GM13977 (cell line): ENCODE data around the gene SAP30L.

Source experiments
- DNase-seq: peaks from one replicate; pipeline ENCODE4 v3.0.0; 2012; ENCODE audit warnings: low spot score
- in situ Hi-C: fragments of 300-500 bp; cut with MboI; formaldehyde crosslinking; loops from one replicate; pipeline ENCODE4 v1.12.0; 2022; ENCODE audit warnings: low sequenced_read_pairs, low pct_unique_long_range_greater_than_20kb, mixed read lengths, inconsistent platforms; ENCODE audit not compliant: unreplicated experiment
- TF ChIP-seq, protein P1 (sequence below): IDR thresholded peaks from 2 replicates; pipeline ENCODE4 v1.5.1; 2012; ENCODE audit warnings: mild to moderate bottlenecking, control low read depth; ENCODE audit not compliant: insufficient read depth; ENCODE audit errors: extremely low read depth, missing control alignments

SAP30L gene, protein sequence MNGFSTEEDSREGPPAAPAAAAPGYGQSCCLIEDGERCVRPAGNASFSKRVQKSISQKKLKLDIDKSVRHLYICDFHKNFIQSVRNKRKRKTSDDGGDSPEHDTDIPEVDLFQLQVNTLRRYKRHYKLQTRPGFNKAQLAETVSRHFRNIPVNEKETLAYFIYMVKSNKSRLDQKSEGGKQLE

DNA sequence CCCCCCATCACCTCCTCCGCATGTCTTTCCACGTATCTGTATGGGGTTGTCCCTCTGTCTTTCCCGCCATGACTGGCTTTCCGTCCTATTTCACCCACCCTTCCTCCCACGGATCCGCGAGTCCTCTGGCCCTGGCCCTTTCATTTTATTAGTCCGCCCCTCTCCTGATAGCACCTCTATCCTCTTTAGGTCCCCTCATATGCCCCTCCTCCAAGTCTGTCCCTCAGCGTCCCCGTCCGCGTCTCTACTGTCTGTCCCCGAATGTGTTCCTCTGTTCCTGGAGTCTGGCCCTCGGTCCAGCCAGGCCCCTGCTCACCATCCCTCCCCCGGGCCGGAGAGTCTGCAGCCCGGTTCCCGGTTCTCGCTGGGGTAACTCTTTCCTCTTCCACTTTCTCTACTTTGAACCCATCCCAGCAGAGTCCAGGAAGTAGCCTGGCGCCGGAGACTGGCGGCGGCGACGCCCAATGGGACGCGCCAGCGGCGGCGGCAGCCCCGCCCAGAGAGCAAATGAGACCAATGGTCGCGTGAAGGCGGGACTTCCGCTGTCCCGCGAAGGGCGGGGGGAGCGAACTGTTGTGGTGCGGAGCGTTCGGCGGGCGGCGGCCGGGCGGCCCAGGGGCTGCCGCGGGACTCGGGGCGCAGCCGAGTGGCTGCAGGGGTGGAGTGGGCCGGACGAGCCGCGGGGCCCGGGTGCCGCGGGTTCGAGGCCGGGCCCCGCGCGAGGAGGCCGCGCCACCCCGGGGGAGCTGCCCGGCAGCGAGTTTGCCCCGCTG is at the start of gene SAP30L:
Gene SAP30L (plus strand): TSS at position 576 of the 773 bp plus-strand sequence. CDS start 608 bp downstream, outside the sequence.
- in situ Hi-C loops = no loop called here
- TF ChIP-seq, protein P1, sequence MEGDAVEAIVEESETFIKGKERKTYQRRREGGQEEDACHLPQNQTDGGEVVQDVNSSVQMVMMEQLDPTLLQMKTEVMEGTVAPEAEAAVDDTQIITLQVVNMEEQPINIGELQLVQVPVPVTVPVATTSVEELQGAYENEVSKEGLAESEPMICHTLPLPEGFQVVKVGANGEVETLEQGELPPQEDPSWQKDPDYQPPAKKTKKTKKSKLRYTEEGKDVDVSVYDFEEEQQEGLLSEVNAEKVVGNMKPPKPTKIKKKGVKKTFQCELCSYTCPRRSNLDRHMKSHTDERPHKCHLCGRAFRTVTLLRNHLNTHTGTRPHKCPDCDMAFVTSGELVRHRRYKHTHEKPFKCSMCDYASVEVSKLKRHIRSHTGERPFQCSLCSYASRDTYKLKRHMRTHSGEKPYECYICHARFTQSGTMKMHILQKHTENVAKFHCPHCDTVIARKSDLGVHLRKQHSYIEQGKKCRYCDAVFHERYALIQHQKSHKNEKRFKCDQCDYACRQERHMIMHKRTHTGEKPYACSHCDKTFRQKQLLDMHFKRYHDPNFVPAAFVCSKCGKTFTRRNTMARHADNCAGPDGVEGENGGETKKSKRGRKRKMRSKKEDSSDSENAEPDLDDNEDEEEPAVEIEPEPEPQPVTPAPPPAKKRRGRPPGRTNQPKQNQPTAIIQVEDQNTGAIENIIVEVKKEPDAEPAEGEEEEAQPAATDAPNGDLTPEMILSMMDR = no peak
- DNase-seq = peak; percentile 100

DNA sequence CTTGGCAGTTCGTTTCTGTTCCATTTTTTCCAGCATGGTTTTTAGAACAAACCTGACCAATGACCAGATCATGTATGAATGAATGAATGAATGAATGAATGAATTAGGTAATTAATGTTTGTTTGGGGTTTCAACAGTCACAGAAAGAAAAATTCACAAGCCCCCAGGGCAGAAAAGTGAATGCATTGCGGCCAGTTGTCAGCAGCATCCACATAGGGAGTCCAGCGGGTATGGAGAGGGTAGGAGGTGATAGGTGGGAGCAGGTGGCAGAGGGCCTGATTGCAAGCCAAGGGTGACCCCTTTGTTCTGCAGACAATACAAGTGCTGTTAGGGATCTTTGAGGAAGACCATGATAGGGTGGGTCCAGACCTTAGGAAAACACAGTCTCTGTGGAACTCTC is 49.7 kb upstream of the SAP30L start:
- in situ Hi-C loops = loop anchor here (10.0 kb wide), 1 partner anchor 191 kb away; no protein-coding TSS in a partner anchor
- TF ChIP-seq, protein P1 = no peak
- no peak for DNase-seq

GRCh38 chr5:154397652-154398406 is 48.0 kb upstream of the SAP30L start:
- DNase-seq = no peak
- TF ChIP-seq, protein P1 = no peak
- in situ Hi-C loops = loop anchor here (10.0 kb wide), 1 partner anchor 193 kb away; no protein-coding TSS in a partner anchor

GRCh38 chr5:154400678-154401077 is 45.1 kb upstream of the SAP30L start:
- TF ChIP-seq, protein P1 = no peak
- in situ Hi-C loops = no loop called here
- no peak for DNase-seq

DNA sequence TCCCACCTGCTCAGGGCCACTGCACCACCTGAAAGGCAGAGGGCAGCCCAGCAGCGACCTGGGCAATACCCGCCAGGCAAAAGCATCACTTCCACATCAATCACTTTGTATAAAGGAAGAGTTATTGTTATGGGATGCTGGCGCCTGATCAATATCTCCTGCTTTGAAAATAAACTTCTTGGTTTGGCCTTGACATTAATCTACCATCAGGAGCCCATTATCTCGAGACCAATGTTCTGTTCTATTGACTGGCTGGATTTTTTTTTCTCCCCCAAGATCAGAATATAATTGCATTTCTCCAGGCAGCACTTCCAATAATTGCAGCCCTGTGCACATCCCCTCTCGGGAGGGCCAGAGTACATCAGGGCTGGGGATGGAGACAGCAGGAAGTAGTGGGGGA is 44.4 kb upstream of the SAP30L start:
- TF ChIP-seq, protein P1 = no peak
- DNase-seq = no peak
- in situ Hi-C loops = no loop called here

GRCh38 chr5:154401931-154402330 is 43.9 kb upstream of the SAP30L start:
- no peak for DNase-seq
- in situ Hi-C loops = no loop called here
- TF ChIP-seq, protein P1 = no peak
